ENCODE measurements around the gene PRR15L. TPM values are rescaled to one million over a fixed set of nuclear protein-coding genes. Genes with fewer than 3 reads are reported as not detected.

PRR15L gene
- polyA plus RNA-seq, 3 donors, result not detected

- Histone ChIP-seq H2AFZ (ENCODE audit: insufficient read depth, low read depth, low read length, poor library complexity, severe bottlenecking) (no peak overlapping the region), H3K9ac (ENCODE audit: insufficient read depth, low read length, poor library complexity, severe bottlenecking) (no peak overlapping the region), H3K79me2 (ENCODE audit: insufficient read depth, low read length) (no peaks in the 10 kb centered on the region), H3K4me3 (replicated peaks in 1 of 3; ENCODE audit: low read depth in 2 of 3, low read length in 3 of 3) (no peak overlapping the region), H3K9me3 (replicated peaks in 1 of 2; ENCODE audit: control insufficient read depth in 1 of 2, insufficient read depth in 1 of 2, low read length in 2 of 2) (no peaks in the 10 kb centered on the region), H4K20me1 (ENCODE audit: insufficient read depth, low read length) (no peaks in the 10 kb centered on the region), H3K27ac (ENCODE audit: low read depth in 1 of 2, low read length in 2 of 2) (peak overlapping the region in 1 of 2 donors; percentile 3), H3K36me3 (replicated peaks in 1 of 2; ENCODE audit: control insufficient read depth in 1 of 2, insufficient read depth in 2 of 2, low read length in 2 of 2) (peaks cover 55 to 69% of the 10 kb centered on the region in 2 donors), H3K27me3 (ENCODE audit: control insufficient read depth in 2 of 2, insufficient read depth in 2 of 2, low read length in 2 of 2) (peaks cover 0 to 5% of the 10 kb centered on the region in 2 donors), H3K4me2 (replicated peaks; ENCODE audit: extremely low read depth, low read length, poor library complexity, severe bottlenecking) (no peak overlapping the region), H3K4me1 (ENCODE audit: control insufficient read depth in 1 of 2, insufficient read depth in 2 of 2, low read length in 2 of 2) (peaks cover 19 to 45% of the 10 kb centered on the region in 2 donors)
- Mint-ChIP-seq H3K4me1 (peaks cover 52% of the 10 kb centered on the region), H3K27ac (peak overlapping the region in 4 of 7 donors; percentile 46 to 78 (median 58)), H3K36me3 (peaks cover 64 to 74% of the 10 kb centered on the region in 2 donors), H3K4me3 (no peak overlapping the region), H3K9me3 (no peaks in the 10 kb centered on the region), H3K27me3 (ENCODE audit: low read depth in 3 of 3) (peaks cover 2 to 10% (median 2%) of the 10 kb centered on the region in 3 donors)
- intact Hi-C loops (cut with micrococcal nuclease), result loop anchor here in 1 of 2 donors (5.0 kb wide), 1 partner anchor 94 kb away; no protein-coding TSS in a partner anchor
- WGBS (ENCODE audit: insufficient coverage), result 71% methylated on average over 7 of the region's 11 CpGs
- TF ChIP-seq CTCF (IDR thresholded peaks at IDR 0.05), result no peak
- no peak for DNase-seq
Observed at GRCh38 chr17:47983492-47984223, 26.0 kb upstream of the PRR15L start.

- H3K27me3 ChIP-seq (ENCODE audit: control insufficient read depth in 2 of 2, insufficient read depth in 2 of 2, low read length in 2 of 2), result peaks cover 0 to 5% of the 10 kb centered on the region in 2 donors
- H3K4me1 ChIP-seq (ENCODE audit: control insufficient read depth in 1 of 2, insufficient read depth in 2 of 2, low read length in 2 of 2), result peaks cover 19 to 50% of the 10 kb centered on the region in 2 donors
- H3K4me2 ChIP-seq (replicated peaks; ENCODE audit: extremely low read depth, low read length, poor library complexity, severe bottlenecking), result no peak overlapping the region
- DNase-seq, result no peak
- 40% methylated on average over 8 of the region's 9 CpGs for WGBS (ENCODE audit: insufficient coverage)
- no peak for TF ChIP-seq CTCF (IDR thresholded peaks at IDR 0.05)
- Mint-ChIP-seq H3K9me3 (peaks cover 0 to 2% (median 0%) of the 10 kb centered on the region in 7 donors), H3K4me1 (peaks cover 54% of the 10 kb centered on the region), H3K27me3 (ENCODE audit: low read depth in 3 of 3) (peaks cover 1 to 6% (median 3%) of the 10 kb centered on the region in 3 donors), H3K36me3 (peaks cover 67 to 83% of the 10 kb centered on the region in 2 donors), H3K4me3 (no peak overlapping the region), H3K27ac (peak overlapping the region in 2 of 7 donors; percentile 46 to 57)
- no peaks in the 10 kb centered on the region for H4K20me1 ChIP-seq (ENCODE audit: insufficient read depth, low read length)
- intact Hi-C loops (cut with micrococcal nuclease), result loop anchor here in 1 of 2 donors (5.0 kb wide), 1 partner anchor 94 kb away; no protein-coding TSS in a partner anchor
- no peak overlapping the region for H2AFZ ChIP-seq (ENCODE audit: insufficient read depth, low read depth, low read length, poor library complexity, severe bottlenecking)
- H3K4me3 ChIP-seq (replicated peaks in 1 of 3; ENCODE audit: low read depth in 2 of 3, low read length in 3 of 3), result no peak overlapping the region
- H3K79me2 ChIP-seq (ENCODE audit: insufficient read depth, low read length), result no peaks in the 10 kb centered on the region
- no peaks in the 10 kb centered on the region for H3K9me3 ChIP-seq (replicated peaks in 1 of 2; ENCODE audit: control insufficient read depth in 1 of 2, insufficient read depth in 1 of 2, low read length in 2 of 2)
- H3K27ac ChIP-seq (ENCODE audit: low read depth in 1 of 2, low read length in 2 of 2), result peak overlapping the region in 1 of 2 donors; percentile 3
- H3K36me3 ChIP-seq (replicated peaks in 1 of 2; ENCODE audit: control insufficient read depth in 1 of 2, insufficient read depth in 2 of 2, low read length in 2 of 2), result peaks cover 59 to 78% of the 10 kb centered on the region in 2 donors
- H3K9ac ChIP-seq (ENCODE audit: insufficient read depth, low read length, poor library complexity, severe bottlenecking), result no peak overlapping the region
Observed at GRCh38 chr17:47982645-47983390, 25.1 kb upstream of the PRR15L start.
